GM21526 (cell line): Measurements from ENCODE around the gene ZFAND5.

ENCODE experiments used
- ATAC-seq: cut with Tn5 transposase; IDR thresholded peaks from one replicate; pipeline ENCODE4 v1.9.1; 2021; ENCODE audit warnings: moderate library complexity; ENCODE audit not compliant: unreplicated experiment, low FRiP score

ZFAND5 gene

DNA sequence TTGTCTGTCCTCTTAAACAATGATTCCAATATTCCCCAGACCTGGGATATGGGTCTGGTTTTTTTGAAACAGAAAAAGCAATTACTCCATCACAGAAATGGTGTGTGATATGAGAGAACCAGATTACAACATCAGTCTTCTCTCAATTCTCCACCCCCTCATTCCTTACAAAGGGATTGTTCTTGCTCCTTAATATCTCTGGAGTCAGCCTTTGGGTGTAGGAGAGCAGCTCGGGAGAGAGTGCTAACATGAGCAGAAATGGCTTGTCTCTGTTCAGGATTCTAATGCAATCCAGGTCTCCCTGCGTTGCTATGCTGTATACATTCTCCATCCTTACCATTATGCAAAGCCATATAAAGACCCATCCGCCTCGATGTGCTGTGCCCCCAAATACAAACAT is 32.7 kb downstream of the ZFAND5 start:
- no peak for ATAC-seq

DNA sequence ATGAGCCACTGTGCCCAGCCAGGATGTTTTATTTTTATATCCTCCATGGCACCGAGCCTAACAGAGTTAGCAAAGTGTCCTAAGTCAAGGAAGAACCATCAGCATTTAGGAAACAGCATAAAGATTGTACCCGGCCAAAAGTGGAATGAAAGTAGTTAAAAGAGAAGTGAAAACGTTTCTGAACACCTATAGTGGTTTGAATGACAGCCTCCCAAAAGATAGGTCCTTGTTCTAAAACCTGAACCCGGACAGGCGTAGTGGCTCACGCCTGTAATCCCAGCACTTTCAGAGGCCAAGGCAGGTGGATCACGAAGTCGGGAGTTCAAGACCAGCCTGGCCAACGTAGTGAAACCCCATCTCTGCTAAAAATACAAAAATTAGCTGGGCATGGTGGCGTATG is 37.4 kb downstream of the ZFAND5 start:
- ATAC-seq = no peak

DNA sequence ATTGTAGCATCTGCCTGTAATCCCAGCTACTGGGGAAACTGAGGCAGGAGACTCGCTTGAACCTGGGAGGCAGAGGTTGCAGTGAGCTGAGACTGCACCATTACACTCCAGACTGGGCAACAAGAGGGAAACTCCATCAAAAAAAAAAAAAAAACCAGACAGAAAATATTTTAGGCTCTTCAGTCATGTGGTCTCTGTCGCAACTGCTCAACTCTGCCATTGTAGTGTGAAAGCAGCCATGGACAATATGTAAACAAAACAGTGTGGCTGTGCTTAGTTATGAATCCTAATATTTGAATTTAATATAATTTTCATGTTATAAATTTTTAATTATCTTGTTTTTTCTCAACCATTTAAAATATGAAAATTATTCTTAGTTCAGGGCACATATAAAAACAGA is 38.4 kb downstream of the ZFAND5 start:
- ATAC-seq = no peak

DNA sequence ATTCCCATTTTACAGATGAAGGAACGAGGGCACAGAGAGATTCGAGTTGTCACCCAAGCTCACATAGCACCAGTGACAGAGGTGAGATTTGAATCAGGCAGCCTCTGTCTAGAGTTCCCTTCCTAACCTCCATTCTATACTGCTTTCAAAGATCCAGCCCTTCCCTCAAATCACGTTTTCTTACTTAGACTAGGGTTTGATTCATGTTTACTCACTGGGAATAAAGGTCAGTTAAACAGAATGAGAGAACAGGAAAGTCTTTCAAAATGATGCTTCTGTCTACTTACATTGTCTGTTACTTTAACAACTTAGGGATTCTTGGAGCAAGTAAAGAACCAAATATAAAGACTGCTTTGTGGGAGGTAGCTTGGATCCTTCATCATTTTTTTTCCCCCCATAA is 40.0 kb downstream of the ZFAND5 start:
- ATAC-seq = no peak

DNA sequence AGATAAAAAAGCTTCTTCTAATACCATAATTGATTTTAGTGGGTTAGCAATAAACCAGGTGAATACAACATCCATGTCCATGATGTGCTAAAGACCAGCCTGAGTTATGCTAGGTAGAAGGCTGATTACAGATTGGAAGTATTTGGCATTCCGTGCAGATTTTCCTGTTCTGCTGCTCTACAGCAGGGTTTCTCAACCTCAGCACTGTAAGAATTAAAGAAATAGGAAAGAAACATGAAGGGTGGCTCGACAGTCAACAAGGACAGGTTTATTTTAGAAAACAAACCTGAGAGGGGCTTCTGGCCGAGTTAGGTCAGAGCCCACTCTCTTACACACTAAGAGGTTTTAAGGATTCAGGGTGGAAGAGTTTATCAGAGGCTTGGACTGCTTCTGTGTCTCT is 42.3 kb downstream of the ZFAND5 start:
- no peak for ATAC-seq

GRCh38 chr9:72322259-72322658 is 42.7 kb downstream of the ZFAND5 start:
- no peak for ATAC-seq

GRCh38 chr9:72315510-72316311 is 49.3 kb downstream of the ZFAND5 start:
- no peak for ATAC-seq

DNA sequence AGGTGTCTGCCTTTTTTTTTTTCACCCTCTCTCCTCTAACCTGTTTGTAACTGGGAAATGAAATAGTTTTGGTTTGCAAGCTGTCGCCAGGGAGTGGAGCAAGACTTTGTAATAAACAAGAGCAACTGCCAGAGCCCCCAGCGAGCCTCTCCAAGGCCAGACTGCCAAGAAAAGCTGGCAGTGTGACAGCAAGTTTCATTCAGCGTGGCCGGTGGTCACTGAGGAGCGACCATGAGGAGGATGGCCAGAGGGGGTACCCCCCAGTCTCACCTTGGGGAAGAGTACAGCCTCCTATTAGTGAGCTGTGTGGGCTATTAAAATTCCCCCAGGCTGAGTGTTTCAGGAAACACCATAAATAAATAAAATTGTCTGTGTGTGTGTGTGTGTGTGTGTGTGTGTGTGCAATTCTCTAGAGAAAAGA is 49.9 kb downstream of the ZFAND5 start:
- ATAC-seq = no peak

GRCh38 chr9:72313507-72313906 is 51.5 kb downstream of the ZFAND5 start:
- ATAC-seq = no peak

DNA sequence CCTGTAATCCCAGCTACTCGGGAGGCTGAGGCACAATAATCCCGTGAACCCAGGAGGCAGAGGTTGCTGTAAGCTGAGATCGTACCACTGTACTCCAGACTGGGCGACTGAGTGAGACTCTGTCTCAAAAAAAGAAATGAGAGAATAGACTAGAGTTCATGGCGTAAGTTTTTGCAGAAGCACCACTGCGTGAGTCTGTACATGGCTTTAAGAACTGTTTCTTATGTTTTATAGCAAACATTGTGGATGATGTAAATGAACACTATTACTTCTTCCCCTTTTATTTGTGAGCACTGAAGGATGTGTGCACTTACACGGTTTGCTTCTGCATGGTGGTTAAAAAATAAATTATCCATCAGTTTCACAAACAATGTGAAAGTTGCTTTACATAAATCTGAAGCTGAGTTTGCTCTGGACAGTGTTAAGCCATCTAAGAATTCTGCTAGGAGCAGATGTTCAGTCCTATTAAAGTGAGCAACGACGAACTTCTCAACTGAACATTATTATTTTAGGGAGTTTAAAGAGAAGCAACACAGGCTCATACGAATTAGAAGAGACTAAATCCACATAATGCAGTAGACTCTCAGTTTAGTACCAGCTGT is 52.5 kb downstream of the ZFAND5 start:
- ATAC-seq = no peak

GRCh38 chr9:72309364-72310133 is 55.5 kb downstream of the ZFAND5 start:
- ATAC-seq = no peak

- no peak for ATAC-seq
Measured at GRCh38 chr9:72306761-72307160, 58.2 kb downstream of the ZFAND5 start.

DNA sequence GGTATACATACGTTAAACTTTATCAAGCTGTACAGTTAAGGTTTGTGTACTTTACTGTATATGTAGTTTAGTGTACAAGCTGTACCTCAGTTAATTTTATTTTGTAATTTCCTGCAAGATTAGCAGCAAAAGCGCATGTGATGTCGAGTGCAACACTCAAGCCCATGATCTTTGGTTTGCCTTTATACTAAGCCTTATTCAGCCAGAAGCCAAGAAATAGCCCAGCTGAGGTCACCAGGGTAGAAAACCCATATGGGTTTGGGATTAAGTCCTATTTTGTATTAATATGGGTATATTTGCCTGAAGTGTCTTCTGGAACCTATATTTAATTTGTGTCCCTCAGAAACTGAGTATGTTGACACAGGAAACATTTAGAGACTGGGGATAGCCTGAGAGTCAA is 59.3 kb downstream of the ZFAND5 start:
- ATAC-seq = no peak

- ATAC-seq = peak; percentile 69
Measured at GRCh38 chr9:72305102-72305546, 59.9 kb downstream of the ZFAND5 start.

- ATAC-seq = no peak
Measured at GRCh38 chr9:72304538-72304937, 60.5 kb downstream of the ZFAND5 start.
